Stomach (tissue), 4 donors: ENCODE data around the gene SESN1.

Experiments
- POLR2AphosphoS5 ChIP-seq, 3 donors: sonication (generic); formaldehyde crosslinking; IDR thresholded peaks; one replicate each; pipeline ENCODE4 v1.6.1; 2016; ENCODE audit warnings: antibody characterized with exemption in 3 of 3
- TF ChIP-seq, protein P1 (sequence below), 7 experiments: fragments of 450-650 bp in 4 of 7; fragments of 200-600 bp in 3 of 7; sonication (generic) in 3 of 7; IDR thresholded peaks; one replicate each; pipeline ENCODE4 v1.5.1; 2016 to 2019; ENCODE audit warnings: antibody characterized with exemption in 7 of 7, control low read depth in 2 of 7, mild to moderate bottlenecking in 1 of 7

DNA sequence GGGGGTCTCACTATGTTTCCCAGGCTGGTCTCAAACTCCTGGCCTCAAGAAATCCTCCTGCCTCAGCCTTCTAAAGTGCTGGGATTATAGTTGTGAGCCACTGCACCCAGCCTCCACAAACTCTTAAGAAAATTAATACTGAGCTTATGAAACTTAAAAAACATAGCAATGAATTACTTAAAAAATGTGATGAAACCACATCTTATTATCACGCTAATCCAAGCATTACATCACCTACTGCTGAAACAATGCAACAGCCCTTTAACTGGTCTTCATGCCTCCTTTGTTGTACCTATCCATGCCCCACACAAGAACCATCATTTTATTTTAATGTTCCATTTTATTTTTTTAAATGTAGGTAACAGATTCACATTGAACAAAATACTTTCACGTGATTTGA lies 24.9 kb downstream of the SESN1 start:
- TF ChIP-seq, protein P1, sequence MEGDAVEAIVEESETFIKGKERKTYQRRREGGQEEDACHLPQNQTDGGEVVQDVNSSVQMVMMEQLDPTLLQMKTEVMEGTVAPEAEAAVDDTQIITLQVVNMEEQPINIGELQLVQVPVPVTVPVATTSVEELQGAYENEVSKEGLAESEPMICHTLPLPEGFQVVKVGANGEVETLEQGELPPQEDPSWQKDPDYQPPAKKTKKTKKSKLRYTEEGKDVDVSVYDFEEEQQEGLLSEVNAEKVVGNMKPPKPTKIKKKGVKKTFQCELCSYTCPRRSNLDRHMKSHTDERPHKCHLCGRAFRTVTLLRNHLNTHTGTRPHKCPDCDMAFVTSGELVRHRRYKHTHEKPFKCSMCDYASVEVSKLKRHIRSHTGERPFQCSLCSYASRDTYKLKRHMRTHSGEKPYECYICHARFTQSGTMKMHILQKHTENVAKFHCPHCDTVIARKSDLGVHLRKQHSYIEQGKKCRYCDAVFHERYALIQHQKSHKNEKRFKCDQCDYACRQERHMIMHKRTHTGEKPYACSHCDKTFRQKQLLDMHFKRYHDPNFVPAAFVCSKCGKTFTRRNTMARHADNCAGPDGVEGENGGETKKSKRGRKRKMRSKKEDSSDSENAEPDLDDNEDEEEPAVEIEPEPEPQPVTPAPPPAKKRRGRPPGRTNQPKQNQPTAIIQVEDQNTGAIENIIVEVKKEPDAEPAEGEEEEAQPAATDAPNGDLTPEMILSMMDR (IDR thresholded peaks at IDR 0.05), result no peak
- no peak for TF ChIP-seq POLR2AphosphoS5 (IDR thresholded peaks at IDR 0.05)
